SK-N-MC (cell line): Measurements from ENCODE around the gene IGF2BP2.

Experiments
- EZH2 ChIP-seq: fragments of 200-600 bp; sonication (generic); IDR thresholded peaks from one replicate; pipeline ENCODE4 v1.6.1; 2017; ENCODE audit warnings: antibody characterized with exemption
- FOXP2 ChIP-seq: optimal IDR thresholded peaks from 2 replicates; pipeline ENCODE3; 2011; ENCODE audit warnings: mild to moderate bottlenecking, moderate library complexity; ENCODE audit not compliant: insufficient read depth; ENCODE audit errors: extremely low read length, control extremely low read depth
- POLR2AphosphoS5 ChIP-seq: IDR thresholded peaks from 2 replicates; pipeline ENCODE4 v1.6.1; 2012; ENCODE audit warnings: mild to moderate bottlenecking, low read depth, low read length, borderline replicate concordance

DNA sequence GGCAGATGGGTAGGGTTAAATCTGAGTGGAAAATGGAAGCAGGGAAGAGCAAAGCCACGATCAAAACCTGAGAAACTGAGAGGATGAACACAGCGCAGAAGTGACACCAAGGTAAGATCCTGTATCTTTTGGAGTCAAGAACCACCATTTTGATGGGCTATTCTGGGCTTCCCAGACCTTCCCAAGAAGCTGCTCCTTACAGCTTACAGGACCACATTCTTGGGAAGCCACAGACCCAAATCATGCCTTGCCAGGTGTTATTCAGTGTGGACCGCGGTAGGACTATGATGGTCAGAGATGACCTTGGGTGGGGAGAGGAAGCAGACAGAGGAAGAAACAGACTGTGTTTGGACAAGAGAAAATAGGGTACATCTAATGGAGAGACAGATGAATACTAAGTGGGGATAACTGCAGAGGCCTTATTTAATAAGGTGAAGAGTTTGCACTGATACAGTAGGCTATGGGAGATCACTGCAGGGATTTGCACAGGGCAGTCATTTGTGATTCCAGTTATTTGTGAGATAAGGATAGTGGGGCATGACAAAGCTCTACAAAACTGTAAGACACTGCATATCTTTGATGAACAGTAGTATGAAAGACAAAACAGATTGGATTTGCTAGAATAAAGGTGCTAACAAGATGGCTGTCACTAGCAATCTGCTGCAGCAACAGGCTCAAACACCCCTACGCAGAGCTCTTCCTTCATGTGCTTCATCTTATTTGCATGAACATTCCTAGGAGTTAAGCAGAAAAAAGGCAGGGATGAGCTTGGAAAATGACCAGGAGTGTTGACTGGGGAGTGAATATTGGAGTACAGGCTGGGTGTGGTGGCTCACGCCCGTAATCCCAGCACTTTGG is 105.9 kb downstream of the IGF2BP2 start:
- TF ChIP-seq EZH2 = no peak
- TF ChIP-seq POLR2AphosphoS5 = no peak
- TF ChIP-seq FOXP2 = no peak
